ENCODE data around the gene TFB2M.

Gene TFB2M

DNA sequence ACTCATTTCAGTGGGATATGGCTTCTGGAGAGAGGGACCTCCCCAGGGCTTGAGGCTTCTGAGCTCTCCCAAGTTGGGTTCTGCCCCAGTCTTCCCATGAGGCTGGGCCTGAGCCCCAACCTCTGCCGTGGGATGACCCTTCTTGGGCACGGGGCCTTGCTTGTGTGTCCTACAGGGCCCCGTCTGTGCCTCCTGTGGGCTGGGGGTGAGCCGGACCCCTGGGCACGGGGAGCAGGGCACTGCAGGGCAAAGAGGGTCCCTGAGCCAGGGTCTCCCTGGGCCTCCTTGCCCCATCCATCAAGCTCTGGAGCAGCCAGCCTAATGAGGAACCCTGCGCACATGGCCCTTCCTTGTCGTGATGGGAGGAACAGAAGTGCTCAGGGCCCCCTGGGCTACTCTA lies 53.8 kb downstream of the TFB2M start:
- DNase-seq, result no peak

DNA sequence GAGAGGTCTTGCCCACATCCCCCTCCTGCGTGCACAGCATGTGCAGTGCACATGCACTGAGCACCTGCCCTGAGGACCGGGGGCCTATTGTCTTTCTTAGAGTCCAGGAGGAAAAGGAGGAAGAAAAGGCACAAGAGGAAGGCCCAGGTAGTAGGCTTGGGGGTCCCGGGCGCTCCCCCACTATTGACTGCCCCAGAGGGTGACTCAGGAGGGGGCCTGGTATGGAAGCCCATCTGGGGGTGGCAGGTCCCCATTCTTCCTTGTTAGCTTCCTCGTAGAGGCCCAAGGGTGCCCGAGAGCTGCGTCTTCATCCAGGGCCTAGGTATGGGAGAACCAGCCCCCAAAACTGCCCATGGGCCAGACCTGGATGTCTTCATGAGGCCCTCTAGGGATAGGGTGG lies 54.9 kb downstream of the TFB2M start:
- no peak for DNase-seq

DNA sequence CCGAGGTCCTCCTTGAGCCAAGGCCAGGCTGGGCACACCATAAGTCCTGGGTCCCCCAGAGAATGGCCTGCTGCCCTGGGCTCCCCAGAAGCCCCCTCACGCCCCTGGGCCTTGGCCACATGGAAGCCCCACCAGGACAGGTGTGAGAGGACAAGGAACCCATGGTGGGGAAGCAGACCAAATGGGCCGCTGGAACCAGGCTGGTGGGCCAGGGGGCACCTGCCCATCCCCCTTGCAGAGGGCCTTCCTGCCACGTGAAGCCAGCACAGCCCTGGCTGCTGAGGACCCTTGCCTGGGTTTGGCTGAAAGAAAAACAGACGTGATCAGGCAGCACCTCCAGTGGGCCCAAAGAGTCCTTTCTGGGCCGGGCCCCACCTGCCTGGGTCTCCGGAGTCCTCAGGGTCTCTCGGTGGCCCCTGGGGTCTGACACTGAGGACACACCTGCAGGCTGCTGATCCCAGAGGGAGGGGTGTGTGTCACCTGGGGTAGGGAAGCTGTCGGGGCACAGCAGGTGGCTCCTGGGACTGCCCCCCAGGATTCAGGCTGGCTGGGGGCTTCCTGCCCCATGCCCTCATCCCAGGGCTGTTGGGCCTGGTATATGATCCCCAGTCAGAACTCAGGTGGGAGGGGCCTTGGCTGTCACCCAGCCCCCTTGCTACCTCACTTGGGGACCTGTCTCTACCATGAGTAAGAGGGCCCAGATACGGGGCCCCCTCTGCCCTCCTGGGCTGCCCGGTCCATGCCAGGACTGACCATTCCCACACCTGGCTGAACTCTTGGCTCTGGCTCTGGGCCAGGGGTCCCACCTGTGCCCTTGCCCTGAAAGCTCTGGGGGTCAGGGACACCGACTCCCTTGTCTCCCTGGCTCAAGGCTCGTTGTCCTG lies 55.7 kb downstream of the TFB2M start:
- no peak for DNase-seq

DNA sequence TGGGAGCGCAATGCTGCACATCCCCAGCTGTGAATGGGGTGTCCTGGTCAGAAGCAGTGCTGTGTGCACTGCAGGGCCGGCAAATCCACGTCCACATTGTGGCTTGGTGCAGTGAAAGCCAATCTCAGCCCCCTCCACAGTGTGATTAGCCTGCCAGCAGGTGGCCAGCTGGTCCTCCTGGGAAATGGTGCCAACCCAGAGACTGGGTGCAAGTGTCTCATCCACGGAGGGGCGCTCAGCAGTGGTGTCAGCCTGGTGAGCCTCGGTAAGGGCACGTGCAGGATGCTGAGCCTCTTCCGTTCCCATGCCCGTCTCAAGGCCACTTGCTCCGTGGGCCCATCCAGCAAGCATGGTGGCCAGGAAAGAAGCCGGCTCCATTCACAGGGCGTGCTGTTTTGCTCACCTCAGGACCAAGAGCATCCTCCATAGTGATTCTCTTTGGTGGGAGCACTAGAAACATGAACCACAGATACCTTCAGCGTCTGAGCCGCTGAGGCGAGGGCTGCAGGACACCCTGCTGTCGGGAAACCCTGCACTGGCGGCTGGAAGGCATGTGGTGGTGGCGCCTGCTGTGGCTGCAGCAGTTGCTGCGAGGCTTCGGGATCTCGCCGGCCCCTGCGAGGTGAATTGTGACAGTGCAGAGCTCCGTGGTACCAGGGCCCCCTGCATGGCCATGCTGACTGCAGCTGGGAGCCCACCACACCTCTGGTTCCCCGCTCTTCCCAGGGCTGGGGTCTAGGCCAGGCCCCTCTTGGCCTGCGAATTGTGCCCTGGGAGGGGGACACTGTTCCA lies 57.0 kb downstream of the TFB2M start:
- DNase-seq, result no peak

DNA sequence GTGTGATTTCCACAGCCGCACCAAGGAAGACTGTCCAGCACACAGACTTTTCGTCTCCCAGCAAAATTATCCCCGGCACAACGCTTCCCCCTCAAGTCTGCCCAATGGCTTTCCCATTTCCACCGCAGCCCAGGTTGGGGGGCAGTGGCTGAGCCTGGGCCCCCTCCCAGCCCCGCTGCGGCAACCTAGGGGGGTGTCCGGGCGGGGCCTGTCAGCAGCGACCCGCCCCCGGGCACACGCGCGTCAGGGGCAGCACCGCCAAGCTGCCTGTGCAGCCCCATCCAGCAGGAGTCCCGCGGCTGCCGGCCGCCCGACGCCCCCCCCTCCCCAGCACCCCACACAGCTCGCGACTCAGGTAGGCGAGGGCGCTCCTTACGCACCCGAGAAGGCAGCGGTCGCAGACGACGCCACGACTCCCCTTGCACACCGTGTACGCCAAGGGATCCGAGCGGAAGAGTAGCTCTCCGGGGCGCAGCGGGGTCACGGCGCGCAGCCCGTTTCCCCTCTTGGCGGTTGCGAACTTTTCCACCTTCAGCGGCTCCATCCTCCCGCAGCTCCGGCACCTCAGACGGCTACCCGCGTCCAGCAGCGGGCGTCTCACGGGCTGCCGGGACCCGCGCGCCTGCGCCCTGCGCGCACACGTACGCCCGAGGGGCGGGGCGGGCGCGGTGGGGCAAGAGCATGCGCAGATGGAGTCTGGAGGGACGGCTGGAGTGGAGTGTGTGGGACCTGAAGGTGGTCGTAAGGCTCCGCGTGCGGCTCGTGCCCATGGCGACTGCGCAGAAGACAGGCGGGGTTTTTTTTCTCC lies 59.2 kb downstream of the TFB2M start, which contains the start of gene SMYD3:
Gene SMYD3 (minus strand): TSS at position 606 of the 808 bp plus-strand sequence.
- peak; percentile 69 for DNase-seq

DNA sequence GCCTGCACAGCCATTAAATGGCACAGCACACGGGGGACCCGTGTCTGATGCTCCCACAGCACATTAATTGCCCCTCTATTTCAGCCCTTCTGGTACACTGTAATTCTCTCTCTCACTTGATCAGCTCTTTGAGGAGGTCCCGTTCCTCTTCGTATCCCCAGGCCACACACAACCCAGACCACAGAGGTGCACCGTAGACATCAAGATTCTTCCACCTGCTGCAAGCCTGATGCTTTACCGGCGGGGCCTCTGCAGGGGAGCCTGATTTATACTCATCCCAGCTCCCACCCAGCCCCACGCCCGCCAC lies 59.7 kb downstream of the TFB2M start:
- DNase-seq, result no peak

DNA sequence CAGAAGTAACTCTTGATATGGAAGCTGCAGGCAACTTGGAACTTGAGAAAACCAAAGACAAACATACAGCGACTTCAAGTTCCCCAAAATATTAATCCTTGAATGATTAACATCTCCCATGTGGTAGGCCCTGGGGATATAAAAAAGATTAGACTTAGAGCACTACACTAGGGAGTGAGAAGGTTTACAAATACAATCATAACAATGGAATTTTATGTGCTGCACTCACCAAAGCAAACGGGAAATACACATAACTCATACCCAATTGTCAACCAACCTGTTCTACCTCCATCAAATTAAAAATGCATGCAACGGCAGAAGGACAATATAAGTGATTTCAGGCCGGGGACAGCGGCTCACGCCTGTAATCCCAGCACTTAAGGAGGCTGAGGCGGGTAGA lies 62.7 kb downstream of the TFB2M start:
- DNase-seq, result no peak

DNA sequence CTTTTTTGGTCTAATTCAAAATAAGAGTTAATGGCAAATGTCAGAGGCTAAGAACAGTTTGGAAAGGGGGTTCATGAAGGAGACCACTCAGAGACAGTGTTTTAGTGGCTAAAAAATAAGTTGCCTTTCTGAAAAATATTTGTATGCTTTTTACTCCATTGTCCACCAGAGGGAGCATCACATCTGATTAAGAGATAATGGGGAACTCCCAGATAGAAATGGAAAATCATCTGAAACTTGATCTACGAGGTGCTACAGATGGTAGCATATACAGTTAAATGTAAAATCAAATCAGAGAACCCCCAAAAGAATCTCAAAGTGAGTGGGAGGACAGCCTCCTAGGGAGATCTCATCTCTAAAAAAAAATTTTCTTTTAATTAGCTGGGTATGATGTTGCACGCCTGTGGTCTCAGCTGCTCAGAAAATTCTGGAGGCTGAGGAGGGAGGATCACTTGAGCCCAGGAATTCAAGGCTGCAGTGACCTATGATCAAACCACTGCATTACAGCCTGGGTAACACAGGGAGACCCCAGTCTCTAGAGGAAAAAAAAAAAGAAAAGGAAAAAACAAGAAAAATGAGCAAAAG lies 68.6 kb downstream of the TFB2M start:
- DNase-seq, result peak; percentile 86

DNA sequence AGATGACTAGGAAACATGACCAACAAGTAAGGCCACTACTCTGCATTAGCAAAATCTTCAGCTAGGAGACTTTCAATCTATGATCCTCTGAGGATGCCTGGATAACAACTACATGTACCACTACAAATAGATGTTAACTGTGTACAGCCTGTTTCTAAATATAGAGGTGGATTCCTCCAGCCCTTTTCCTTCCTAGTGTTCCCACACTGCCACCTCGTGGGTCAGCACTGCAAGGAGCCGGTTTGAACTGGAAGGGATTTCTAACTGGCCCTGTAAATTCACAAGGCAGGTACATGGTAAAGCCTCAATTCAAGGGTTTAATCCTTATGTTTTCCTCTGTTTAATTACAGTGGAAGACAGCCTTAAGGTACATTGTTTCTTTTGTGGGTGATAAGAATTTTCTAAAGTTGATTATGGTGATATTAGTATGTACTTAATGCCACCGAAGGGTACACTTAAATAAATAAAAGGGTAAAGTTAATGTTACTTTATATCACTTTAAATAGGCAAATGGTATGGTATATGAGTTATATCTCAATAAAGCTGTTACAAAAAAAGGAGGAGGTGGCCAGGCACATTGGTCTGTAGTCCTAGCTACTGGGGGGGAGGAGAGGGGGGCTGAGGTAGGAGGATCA lies 73.3 kb downstream of the TFB2M start:
- peak; percentile 74 for DNase-seq

DNA sequence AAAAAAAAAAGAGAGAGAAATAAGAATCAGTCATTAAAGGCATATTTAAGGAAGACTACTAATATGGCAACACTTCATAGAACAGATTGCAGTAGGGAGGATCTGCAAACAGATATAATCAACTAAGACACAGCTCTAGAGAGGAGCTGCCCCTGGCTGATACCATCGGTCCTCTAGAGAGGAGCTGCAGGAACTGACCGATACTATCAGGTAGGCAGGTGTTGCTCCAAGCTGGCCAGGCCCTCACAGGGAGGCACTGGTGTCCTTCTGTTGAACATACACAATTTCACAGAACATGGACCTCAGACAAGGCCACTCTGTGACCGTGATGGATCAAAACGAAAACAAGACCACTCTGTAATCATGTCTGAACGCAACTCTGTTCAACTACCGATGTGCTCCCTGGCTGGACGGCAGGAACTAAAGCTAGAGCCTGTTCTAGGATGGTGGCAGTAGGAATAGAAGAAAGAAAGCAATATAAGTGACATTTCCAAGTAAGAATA lies 74.5 kb downstream of the TFB2M start:
- DNase-seq, result no peak
